Subcutaneous adipose tissue (tissue), 4 donors: Measurements from ENCODE around the gene FBXO48. TPM values are rescaled to one million over a fixed set of nuclear protein-coding genes. Genes with fewer than 3 reads are reported as not detected.

ENCODE experiments used
- total RNA-seq, 4 donors: library from RNA; depleted of rRNA; stranded (reverse); fragments of >200 nt; gene quantifications; one replicate each; pipeline ENCODE4 v1.1.0, GENCODE V29; 2016
- TF ChIP-seq, protein P1 (sequence below): fragments of 450-650 bp; IDR thresholded peaks from one replicate; pipeline ENCODE4 v1.5.1; 2016; ENCODE audit warnings: low read depth, mild to moderate bottlenecking, control low read depth, antibody characterized with exemption, moderate library complexity

FBXO48 gene
- total RNA-seq, 4 donors from 2014 or later = 1.3 to 2.0 (median 1.8) TPM

DNA sequence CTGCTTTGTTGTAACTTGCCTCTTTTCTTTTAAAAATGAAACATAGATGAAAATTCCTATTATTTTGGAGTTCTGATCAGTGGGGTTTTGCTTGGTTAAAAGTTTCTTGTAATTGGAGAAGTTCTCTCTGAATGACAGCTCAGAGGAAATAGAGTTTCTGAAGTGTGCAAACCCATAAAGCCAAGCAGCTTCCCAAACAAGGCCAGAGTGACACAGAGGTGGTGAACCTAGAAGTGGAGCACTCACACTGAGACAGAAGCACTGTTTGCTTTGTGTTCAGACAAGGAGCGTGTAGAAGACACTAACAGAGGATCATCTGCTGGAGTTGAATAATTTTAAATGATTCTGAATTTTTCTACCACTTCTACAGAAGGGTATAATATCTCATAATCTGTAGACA, 49.2 kb downstream of the FBXO48 start:
- TF ChIP-seq, protein P1, sequence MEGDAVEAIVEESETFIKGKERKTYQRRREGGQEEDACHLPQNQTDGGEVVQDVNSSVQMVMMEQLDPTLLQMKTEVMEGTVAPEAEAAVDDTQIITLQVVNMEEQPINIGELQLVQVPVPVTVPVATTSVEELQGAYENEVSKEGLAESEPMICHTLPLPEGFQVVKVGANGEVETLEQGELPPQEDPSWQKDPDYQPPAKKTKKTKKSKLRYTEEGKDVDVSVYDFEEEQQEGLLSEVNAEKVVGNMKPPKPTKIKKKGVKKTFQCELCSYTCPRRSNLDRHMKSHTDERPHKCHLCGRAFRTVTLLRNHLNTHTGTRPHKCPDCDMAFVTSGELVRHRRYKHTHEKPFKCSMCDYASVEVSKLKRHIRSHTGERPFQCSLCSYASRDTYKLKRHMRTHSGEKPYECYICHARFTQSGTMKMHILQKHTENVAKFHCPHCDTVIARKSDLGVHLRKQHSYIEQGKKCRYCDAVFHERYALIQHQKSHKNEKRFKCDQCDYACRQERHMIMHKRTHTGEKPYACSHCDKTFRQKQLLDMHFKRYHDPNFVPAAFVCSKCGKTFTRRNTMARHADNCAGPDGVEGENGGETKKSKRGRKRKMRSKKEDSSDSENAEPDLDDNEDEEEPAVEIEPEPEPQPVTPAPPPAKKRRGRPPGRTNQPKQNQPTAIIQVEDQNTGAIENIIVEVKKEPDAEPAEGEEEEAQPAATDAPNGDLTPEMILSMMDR = no peak

DNA sequence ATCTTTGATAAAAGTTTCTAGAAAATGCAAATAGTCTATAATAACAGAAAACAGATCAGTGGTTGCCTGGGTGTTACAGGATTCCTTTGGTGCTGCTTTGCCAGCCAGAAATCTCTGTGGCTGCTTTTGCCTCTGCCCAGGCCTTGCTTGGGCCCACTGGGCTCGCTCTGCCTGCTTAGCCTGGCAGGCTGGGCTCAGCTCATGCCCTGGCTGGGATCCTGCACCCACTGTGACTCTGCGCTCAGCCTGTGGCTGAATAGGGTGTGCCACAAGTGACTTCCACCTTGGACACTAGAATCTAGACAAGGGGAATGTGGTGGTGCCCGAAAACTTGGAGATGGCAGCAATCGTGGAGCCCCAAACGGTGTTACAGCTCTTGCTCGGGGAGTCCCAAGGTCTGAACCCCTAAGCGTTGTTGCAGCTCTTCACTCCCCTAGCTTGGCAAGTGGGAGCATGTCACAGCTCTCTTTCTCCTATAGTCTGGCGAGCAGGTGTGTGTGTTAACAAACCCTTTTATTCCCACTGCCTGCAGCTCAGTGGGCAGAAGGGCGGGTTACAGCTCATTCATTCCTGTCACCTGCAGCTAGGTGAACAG, 50.9 kb downstream of the FBXO48 start:
- TF ChIP-seq, protein P1 = no peak

DNA sequence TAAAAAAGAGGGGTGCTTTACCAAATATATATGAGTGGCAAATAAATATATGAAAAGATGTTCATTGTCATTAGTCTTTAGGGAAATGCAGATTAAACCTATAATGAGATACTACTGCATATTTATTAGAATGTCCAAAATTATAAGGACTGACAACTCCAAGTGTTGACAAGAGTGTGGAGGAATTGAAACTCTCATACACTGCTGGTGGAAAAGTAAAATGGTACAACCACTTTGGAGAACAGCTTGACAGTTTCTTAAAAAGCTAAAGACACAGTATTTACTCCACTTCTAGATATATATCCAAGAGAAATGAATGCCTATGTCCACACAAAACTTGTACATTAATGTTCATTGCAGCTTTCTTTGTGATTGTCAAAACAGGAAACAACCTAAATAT, 51.6 kb downstream of the FBXO48 start:
- TF ChIP-seq, protein P1 = no peak

DNA sequence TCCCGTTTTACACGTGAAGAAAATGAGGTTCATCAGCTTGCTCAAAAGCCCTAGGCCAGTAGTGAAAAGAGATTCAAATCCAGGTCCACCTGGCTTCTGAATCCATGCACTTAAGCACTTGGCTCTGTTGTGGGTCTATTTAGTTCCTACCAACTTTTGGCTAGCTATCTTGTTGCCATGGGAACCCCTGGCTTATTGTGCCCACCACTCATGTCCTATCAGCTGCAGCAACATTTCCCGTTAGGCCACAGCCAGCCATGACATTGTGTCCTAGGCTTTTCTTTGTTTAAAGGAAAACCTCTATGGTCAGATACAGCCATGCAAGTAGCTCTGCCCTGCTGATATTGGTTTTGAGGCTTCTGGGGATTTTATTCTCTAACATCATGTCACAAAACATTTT, 52.2 kb downstream of the FBXO48 start:
- TF ChIP-seq, protein P1 = no peak

DNA sequence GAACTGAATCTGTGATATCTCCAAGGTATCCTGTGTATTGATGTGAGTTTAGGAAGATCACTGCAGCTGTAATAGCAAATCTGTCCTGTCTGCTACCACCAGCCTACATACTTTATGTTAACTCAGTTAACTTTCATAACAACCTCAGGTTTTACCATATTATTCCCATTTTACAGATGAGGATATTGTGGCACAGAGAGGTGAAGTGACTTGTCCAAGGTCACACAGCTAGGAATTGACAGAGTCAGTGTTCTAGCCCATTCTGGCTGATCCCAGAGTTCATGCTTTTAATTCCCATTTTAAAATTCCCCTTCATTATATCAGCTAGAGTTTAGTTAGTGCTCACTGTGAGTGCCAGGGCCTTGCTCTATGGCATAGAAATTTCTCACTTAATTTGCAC, 52.6 kb downstream of the FBXO48 start:
- TF ChIP-seq, protein P1 = no peak

DNA sequence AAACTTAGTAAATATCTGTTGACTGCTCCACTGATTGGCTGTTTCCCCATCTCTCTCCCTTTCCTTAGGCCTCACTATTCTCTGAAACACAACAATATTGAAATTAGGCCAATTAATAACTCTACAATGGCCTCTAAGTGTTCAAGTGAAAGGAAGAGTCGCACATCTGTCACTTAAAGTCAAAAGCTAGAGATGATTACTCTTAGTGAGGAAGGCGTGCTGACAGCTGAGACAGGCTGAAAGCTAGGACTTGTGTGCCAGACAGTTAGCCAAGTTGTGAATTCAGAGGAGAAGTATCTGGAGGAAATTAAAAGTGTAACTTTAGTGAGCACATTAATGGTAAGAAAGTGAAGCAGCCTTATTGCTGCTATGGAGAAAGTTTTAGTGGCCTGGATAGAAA, 53.6 kb downstream of the FBXO48 start:
- TF ChIP-seq, protein P1 = no peak

DNA sequence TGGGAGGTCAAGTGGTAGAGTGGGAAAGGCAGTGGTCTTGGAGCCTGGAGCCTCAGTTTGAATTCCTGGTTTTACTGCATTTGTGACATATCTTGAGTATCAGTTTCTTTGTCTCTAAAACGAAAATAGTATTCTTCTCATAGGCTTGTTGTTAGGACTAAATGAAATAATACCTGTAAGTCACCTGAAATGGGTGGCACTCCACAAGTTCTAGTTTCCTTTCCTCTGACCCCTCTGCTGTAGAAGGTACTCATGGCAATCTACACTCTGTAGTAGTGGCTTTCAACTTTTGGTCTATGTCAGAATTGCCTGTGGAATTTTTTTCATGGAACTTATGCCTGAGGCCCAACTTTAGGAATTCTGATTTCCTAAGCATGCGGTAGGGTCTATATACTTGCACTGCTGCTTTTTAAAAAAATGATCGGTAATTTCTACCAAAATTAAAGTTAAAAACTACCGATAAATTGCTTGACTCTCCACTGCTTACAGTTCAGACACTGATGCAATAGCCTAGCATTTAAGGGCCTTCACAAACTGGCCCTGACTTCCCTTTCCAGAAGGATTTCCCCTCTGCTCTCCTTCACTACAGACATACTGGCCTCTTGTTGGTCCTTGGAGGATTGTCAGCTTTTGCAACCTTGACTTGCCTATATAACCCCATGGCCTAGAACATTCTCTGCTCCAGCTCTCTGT, 54.8 kb downstream of the FBXO48 start:
- TF ChIP-seq, protein P1 = no peak
